IMR-90 (cell line): Measurements from ENCODE around the gene DCHS2. TPM values are rescaled to one million over a fixed set of nuclear protein-coding genes. Genes with fewer than 3 reads are reported as not detected.

Experiments used
- ATAC-seq: fragments of 200-7000 bp; cut with Tn5 transposase; 2 replicates; pipeline ENCODE4 v1.9.1; 2020; ENCODE audit warnings: low read depth, mild to moderate bottlenecking, moderate library complexity
- BruUV-seq: library from RNA; stranded (reverse); fragments of 400-500 nt; replicated peaks from 2 replicates; lab custom pipeline; 2021; lab: Mats Ljungman, UMichigan
- CTCF ChIA-PET: fragments of 300-600 bp; formaldehyde crosslinking; extraction: SDS; loops from one replicate; lab custom pipeline; 2021; ENCODE audit warnings: antibody characterized with exemption; lab: Yijun Ruan, JAX
- POLR2A ChIA-PET: fragments of 300-600 bp; sonication (Branson Sonifier 250); formaldehyde crosslinking; loops from one replicate; lab custom pipeline; 2022; ENCODE audit warnings: antibody characterized with exemption; ENCODE audit not compliant: unreplicated experiment; lab: Charles Lee
- DNase-seq: peaks from one replicate; pipeline ENCODE4 v3.0.0; 2013
- H2AFZ ChIP-seq: replicated peaks from 2 replicates; pipeline ENCODE3; 2013; ENCODE audit warnings: low read length, mild to moderate bottlenecking; ENCODE audit not compliant: poor library complexity
- H2AK5ac ChIP-seq: 2 replicates; pipeline ENCODE4 v1.6.1; 2013; ENCODE audit warnings: low read depth, low read length, inconsistent platforms
- H2AK9ac ChIP-seq: replicated peaks from 2 replicates; pipeline ENCODE3; 2013; ENCODE audit warnings: mild to moderate bottlenecking, low read depth, low read length, moderate library complexity; ENCODE audit not compliant: poor library complexity
- H2BK120ac ChIP-seq: 2 replicates; pipeline ENCODE4 v1.6.1; 2013; ENCODE audit warnings: low read depth, low read length, inconsistent platforms
- H2BK15ac ChIP-seq: 3 replicates; pipeline ENCODE4 v1.6.1; 2013; ENCODE audit warnings: low read depth, low read length, inconsistent platforms
- H2BK20ac ChIP-seq: 2 replicates; pipeline ENCODE4 v1.6.1; 2013; ENCODE audit warnings: low read depth, mild to moderate bottlenecking, inconsistent platforms, low read length, moderate library complexity
- H2BK5ac ChIP-seq: 2 replicates; pipeline ENCODE4 v1.6.1; 2013; ENCODE audit warnings: mild to moderate bottlenecking, low read depth, low read length, inconsistent platforms; ENCODE audit not compliant: poor library complexity, severe bottlenecking
- H3K14ac ChIP-seq: replicated peaks from 2 replicates; pipeline ENCODE4 v1.6.1; 2013; ENCODE audit warnings: low read depth, low read length, inconsistent platforms
- H3K18ac ChIP-seq: 2 replicates; pipeline ENCODE4 v1.6.1; 2013; ENCODE audit warnings: low read depth, low read length, control low read depth
- H3K23ac ChIP-seq: 2 replicates; pipeline ENCODE4 v1.6.1; 2013; ENCODE audit warnings: low read depth, low read length, inconsistent platforms
- H3K27ac ChIP-seq: 2 replicates; pipeline ENCODE4 v1.5.1; 2013; ENCODE audit warnings: mild to moderate bottlenecking, control low read depth, low read length; ENCODE audit not compliant: insufficient read depth
- H3K27me3 ChIP-seq: 2 replicates; pipeline ENCODE4 v1.6.1; 2013; ENCODE audit warnings: low read length; ENCODE audit not compliant: control insufficient read depth, insufficient read depth
- H3K36me3 ChIP-seq: 2 replicates; pipeline ENCODE4 v1.6.1; 2013; ENCODE audit warnings: low read length, mixed read lengths; ENCODE audit not compliant: control insufficient read depth, insufficient read depth
- H3K4ac ChIP-seq: 2 replicates; pipeline ENCODE4 v1.6.1; 2013; ENCODE audit warnings: low read depth, low read length, inconsistent platforms
- H3K4me1 ChIP-seq: 2 replicates; pipeline ENCODE4 v1.6.1; 2013; ENCODE audit warnings: low read length, mixed read lengths; ENCODE audit not compliant: control insufficient read depth, insufficient read depth
- H3K4me2 ChIP-seq: 2 replicates; pipeline ENCODE4 v1.6.1; 2013; ENCODE audit warnings: low read depth, mild to moderate bottlenecking, control low read depth, low read length, moderate library complexity
- H3K4me3 ChIP-seq: 2 replicates; pipeline ENCODE4 v1.5.1; 2013; ENCODE audit warnings: low read depth, mild to moderate bottlenecking, control low read depth, low read length, moderate library complexity; ENCODE audit not compliant: insufficient read depth
- H3K56ac ChIP-seq: 2 replicates; pipeline ENCODE4 v1.6.1; 2013; ENCODE audit warnings: low read length, inconsistent platforms; ENCODE audit not compliant: insufficient read depth; ENCODE audit errors: extremely low read depth
- H3K79me1 ChIP-seq, 2 experiments: 2 replicates each; pipeline ENCODE4 v1.6.1; 2013; ENCODE audit warnings: low read length in 2 of 2, inconsistent platforms in 1 of 2, low read depth in 1 of 2
- H3K9ac ChIP-seq: 2 replicates; pipeline ENCODE4 v1.6.1; 2013; ENCODE audit warnings: low read depth, low read length, control low read depth
- H3K9me1 ChIP-seq: 2 replicates; pipeline ENCODE4 v1.6.1; 2013; ENCODE audit warnings: low read length, inconsistent platforms; ENCODE audit not compliant: insufficient read depth
- H3K9me3 ChIP-seq: 2 replicates; pipeline ENCODE4 v1.6.1; 2013; ENCODE audit warnings: low read length; ENCODE audit not compliant: control insufficient read depth, insufficient read depth
- H4K20me1 ChIP-seq: 2 replicates; pipeline ENCODE4 v1.6.1; 2013; ENCODE audit warnings: low read length, inconsistent platforms; ENCODE audit not compliant: insufficient read depth
- H4K5ac ChIP-seq: 2 replicates; pipeline ENCODE4 v1.6.1; 2013; ENCODE audit warnings: mild to moderate bottlenecking, low read depth, low read length, control low read depth
- H4K8ac ChIP-seq, 2 experiments: 2 replicates each; pipeline ENCODE4 v1.6.1; 2013; ENCODE audit warnings: low read depth in 2 of 2, low read length in 2 of 2, control low read depth in 1 of 2, inconsistent platforms in 1 of 2
- H4K91ac ChIP-seq: 2 replicates; pipeline ENCODE4 v1.6.1; 2013; ENCODE audit warnings: low read depth, low read length, inconsistent platforms; ENCODE audit not compliant: insufficient read depth
- CEBPB ChIP-seq: IDR thresholded peaks from 2 replicates; pipeline ENCODE4 v1.6.1; 2012; ENCODE audit warnings: low read depth, low read length, improper control_type of control experiment
- MAFK ChIP-seq: IDR thresholded peaks from 2 replicates; pipeline ENCODE4 v1.6.1; 2012; ENCODE audit warnings: low read depth, low read length, improper control_type of control experiment
- NFE2L2 ChIP-seq: fragments of 150-350 bp; IDR thresholded peaks from 2 replicates; pipeline ENCODE4 v1.6.1; 2016; ENCODE audit warnings: low read depth, mild to moderate bottlenecking, low read length
- RAD21 ChIP-seq: IDR thresholded peaks from 2 replicates; pipeline ENCODE4 v1.6.1; 2012; ENCODE audit warnings: low read length, improper control_type of control experiment
- SMC3 ChIP-seq: fragments of 150-350 bp; IDR thresholded peaks from 2 replicates; pipeline ENCODE4 v1.6.1; 2016; ENCODE audit warnings: low read depth, mild to moderate bottlenecking, antibody characterized with exemption, low read length, moderate library complexity
- WGBS, 2 experiments: methylation state at CpG; one replicate each; pipeline versions ENCODE4 v1.1.5 to v1.1.7; 2013; ENCODE audit warnings: missing lambda C conversion rate in 2 of 2; ENCODE audit not compliant: insufficient read length in 1 of 2; ENCODE audit errors: extremely low coverage in 2 of 2; 5-methylcytosine and 5-hydroxymethylcytosine counted together
- dilution Hi-C: fragments of 300-500 bp; cut with HindIII; formaldehyde crosslinking; loops from one replicate; pipeline ENCODE4 v1.14.3; 2018; ENCODE audit warnings: low sequenced_read_pairs; ENCODE audit not compliant: unreplicated experiment
- in situ Hi-C: fragments of 300-500 bp; cut with MboI; formaldehyde crosslinking; loops from 3 replicates; pipeline ENCODE4 v1.14.3; 2019; ENCODE audit warnings: low sequenced_read_pairs, inconsistent platforms, mixed read lengths
- intact Hi-C: fragments of 100-400 bp; cut with micrococcal nuclease; formaldehyde crosslinking; loops from 2 replicates; pipeline ENCODE4 v1.10.0; 2022
- polyA plus RNA-seq, 3 experiments: library from polyadenylated mRNA; depleted of rRNA; stranded (reverse); fragments of >200 nt; gene quantifications; 2 replicates each; pipeline ENCODE4 v1.2.3, GENCODE V29; 2012; ENCODE audit warnings: low replicate concordance in 1 of 3
- total RNA-seq: library from RNA; depleted of rRNA; stranded (reverse); fragments of >200 nt; gene quantifications from 2 replicates; pipeline ENCODE4 v1.2.3, GENCODE V29; 2012
- TF ChIP-seq, protein P1 (sequence below): fragments of 150-350 bp; IDR thresholded peaks from 2 replicates; pipeline ENCODE4 v1.6.1; 2017; ENCODE audit warnings: mild to moderate bottlenecking, antibody characterized with exemption, low read length, low read depth
- TF ChIP-seq, protein P2 (sequence below): conservative IDR thresholded peaks from 2 replicates; pipeline ENCODE4 v1.5.1; 2012; ENCODE audit warnings: mild to moderate bottlenecking, low read depth, low read length, improper control_type of control experiment

The DCHS2 gene
- total and polyA plus RNA-seq, 2 of the 4 experiments (the other 2 are of a cell fraction): not detected

DNA sequence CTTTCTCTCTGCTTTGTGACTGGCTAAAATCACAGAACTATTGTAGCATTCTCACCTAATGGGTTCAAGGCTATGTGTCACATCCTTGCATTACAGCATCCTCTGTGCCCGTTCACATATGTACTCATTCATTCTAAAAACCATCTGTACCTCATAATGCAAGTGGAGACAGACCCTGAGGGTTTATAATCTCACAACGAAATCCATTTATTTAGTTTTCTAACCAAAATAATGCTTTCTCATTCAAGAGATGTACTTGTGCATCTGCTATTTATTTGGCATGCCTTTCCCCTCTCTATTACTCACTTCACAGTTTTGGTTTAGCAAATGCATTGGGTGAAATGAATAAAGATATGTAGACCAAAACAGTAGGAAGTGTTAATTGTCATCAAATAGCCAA is 261.5 kb downstream of the DCHS2 start:
- POLR2A ChIA-PET: no interaction called here
- no peak for ATAC-seq
- H3K9ac ChIP-seq: no peak overlapping the region

More for the DNA sequence above, 261.5 kb downstream of the DCHS2 start:
- no peak overlapping the region for H2BK120ac ChIP-seq
- TF ChIP-seq SMC3 (no peak), RAD21 (no peak), NFE2L2 (no peak), CEBPB (no peak), MAFK (no peak)
- TF ChIP-seq, protein P1, sequence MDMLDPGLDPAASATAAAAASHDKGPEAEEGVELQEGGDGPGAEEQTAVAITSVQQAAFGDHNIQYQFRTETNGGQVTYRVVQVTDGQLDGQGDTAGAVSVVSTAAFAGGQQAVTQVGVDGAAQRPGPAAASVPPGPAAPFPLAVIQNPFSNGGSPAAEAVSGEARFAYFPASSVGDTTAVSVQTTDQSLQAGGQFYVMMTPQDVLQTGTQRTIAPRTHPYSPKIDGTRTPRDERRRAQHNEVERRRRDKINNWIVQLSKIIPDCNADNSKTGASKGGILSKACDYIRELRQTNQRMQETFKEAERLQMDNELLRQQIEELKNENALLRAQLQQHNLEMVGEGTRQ: no peak
- TF ChIP-seq, protein P2, sequence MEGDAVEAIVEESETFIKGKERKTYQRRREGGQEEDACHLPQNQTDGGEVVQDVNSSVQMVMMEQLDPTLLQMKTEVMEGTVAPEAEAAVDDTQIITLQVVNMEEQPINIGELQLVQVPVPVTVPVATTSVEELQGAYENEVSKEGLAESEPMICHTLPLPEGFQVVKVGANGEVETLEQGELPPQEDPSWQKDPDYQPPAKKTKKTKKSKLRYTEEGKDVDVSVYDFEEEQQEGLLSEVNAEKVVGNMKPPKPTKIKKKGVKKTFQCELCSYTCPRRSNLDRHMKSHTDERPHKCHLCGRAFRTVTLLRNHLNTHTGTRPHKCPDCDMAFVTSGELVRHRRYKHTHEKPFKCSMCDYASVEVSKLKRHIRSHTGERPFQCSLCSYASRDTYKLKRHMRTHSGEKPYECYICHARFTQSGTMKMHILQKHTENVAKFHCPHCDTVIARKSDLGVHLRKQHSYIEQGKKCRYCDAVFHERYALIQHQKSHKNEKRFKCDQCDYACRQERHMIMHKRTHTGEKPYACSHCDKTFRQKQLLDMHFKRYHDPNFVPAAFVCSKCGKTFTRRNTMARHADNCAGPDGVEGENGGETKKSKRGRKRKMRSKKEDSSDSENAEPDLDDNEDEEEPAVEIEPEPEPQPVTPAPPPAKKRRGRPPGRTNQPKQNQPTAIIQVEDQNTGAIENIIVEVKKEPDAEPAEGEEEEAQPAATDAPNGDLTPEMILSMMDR: no peak
- whole genome bisulfite sequencing, 2 experiments: no CpG with 5 or more reads among the region's 2 CpGs
- H3K36me3 ChIP-seq: no peaks in the 10 kb centered on the region
- H3K4me2 ChIP-seq: no peak overlapping the region
- no peaks in the 10 kb centered on the region for H3K27me3 ChIP-seq
- CTCF ChIA-PET: no interaction called here
- H3K4me1 ChIP-seq: no peaks in the 10 kb centered on the region
- H3K18ac ChIP-seq: no peak overlapping the region
- no peaks in the 10 kb centered on the region for H4K20me1 ChIP-seq
- no peaks in the 10 kb centered on the region for H3K9me1 ChIP-seq
- in situ Hi-C loops: no loop called here
- no peak overlapping the region for H2BK5ac ChIP-seq
- no peak overlapping the region for H3K4me3 ChIP-seq
- no peak overlapping the region for H2AK5ac ChIP-seq
- no peak overlapping the region for H2AK9ac ChIP-seq
- H3K23ac ChIP-seq: no peak overlapping the region
- H3K56ac ChIP-seq: no peak overlapping the region
- no peak overlapping the region for H3K27ac ChIP-seq
- BruUV-seq: no TSS peak
- no peak overlapping the region for H2AFZ ChIP-seq
- intact Hi-C loops: no loop called here
- no peak overlapping the region for H2BK15ac ChIP-seq
- H3K14ac ChIP-seq: no peak overlapping the region
- dilution Hi-C loops: no loop called here
- no peak overlapping the region for H4K8ac ChIP-seq
- no peak for DNase-seq
- no peaks in the 10 kb centered on the region for H3K9me3 ChIP-seq
- H3K79me1 ChIP-seq: no peaks in the 10 kb centered on the region
- no peak overlapping the region for H4K91ac ChIP-seq
- no peak overlapping the region for H3K4ac ChIP-seq
- H2BK20ac ChIP-seq: no peak overlapping the region
- no peak overlapping the region for H4K5ac ChIP-seq
